Left lung (tissue), 10 donors: Measurements from ENCODE around the gene LIMA1. TPM values are rescaled to one million over a fixed set of nuclear protein-coding genes. Genes with fewer than 3 reads are reported as not detected.

Experiments
- ATAC-seq: fragments of 200-7000 bp; cut with Tn5 transposase; one replicate; pipeline ENCODE4 v1.9.1; 2020; ENCODE audit warnings: moderate library complexity
- DNase-seq, 4 donors: peaks; one replicate each; pipeline ENCODE4 v3.0.0-alpha.2; 2013 to 2020
- H3K27ac ChIP-seq, 2 donors: fragments of 200-600 bp; sonication (generic) in 1 of 2; one replicate each; pipeline versions ENCODE4 v1.5.0 to v1.8.0; 2020 to 2021
- H3K27me3 ChIP-seq, 2 donors: fragments of 200-600 bp; sonication (generic) in 1 of 2; one replicate each; pipeline versions ENCODE4 v1.5.0 to v1.8.0; 2020 to 2021
- H3K36me3 ChIP-seq, 2 donors: fragments of 200-600 bp; sonication (generic) in 1 of 2; one replicate each; pipeline versions ENCODE4 v1.5.0 to v1.8.0; 2020 to 2021
- H3K4me1 ChIP-seq, 2 donors: fragments of 200-600 bp; one replicate each; pipeline ENCODE4 v1.8.0; 2021
- H3K4me3 ChIP-seq, 2 donors: fragments of 200-600 bp; sonication (generic) in 1 of 2; one replicate each; pipeline versions ENCODE4 v1.5.0 to v1.8.0; 2020 to 2021; ENCODE audit warnings: mild to moderate bottlenecking in 1 of 2
- H3K9me3 ChIP-seq, 2 donors: fragments of 200-600 bp; sonication (generic) in 1 of 2; one replicate each; pipeline versions ENCODE4 v1.5.0 to v1.8.0; 2020 to 2021
- intact Hi-C, 2 donors: fragments of 100-400 bp; cut with DNase I; formaldehyde crosslinking; loops; one replicate each; pipeline versions ENCODE4 v1.11.2 to v1.14.2; 2022
- polyA plus RNA-seq, 6 donors: library from polyadenylated mRNA; unstranded; fragments of 120-200 nt; gene quantifications; one replicate each; pipeline ENCODE4 v1.2.1, GENCODE V29; 2013; ENCODE audit not compliant: insufficient read length in 6 of 6
- total RNA-seq, 2 donors: library from RNA; stranded (reverse); fragmentation: NEBNext Ultra II Directional; extraction: Animal tissue kit (Norgen Biotek cat#: 25700); gene quantifications; one replicate each; pipeline ENCODE4 v1.2.1, GENCODE V29; 2021
- TF ChIP-seq, protein P1 (sequence below), 2 donors: fragments of 200-600 bp; sonication (generic) in 1 of 2; IDR thresholded peaks; one replicate each; pipeline versions ENCODE4 v1.5.0 to v1.8.0; 2021; ENCODE audit warnings: antibody characterized with exemption in 2 of 2
- donor health status: DM: no; HTN: yes; CAD: no.
- donor health status: DM: no; HTN: no; CAD: no.

The LIMA1 gene
- total and polyA plus RNA-seq, 8 donors: 71.9 to 91.0 (median 81.9) TPM

DNA sequence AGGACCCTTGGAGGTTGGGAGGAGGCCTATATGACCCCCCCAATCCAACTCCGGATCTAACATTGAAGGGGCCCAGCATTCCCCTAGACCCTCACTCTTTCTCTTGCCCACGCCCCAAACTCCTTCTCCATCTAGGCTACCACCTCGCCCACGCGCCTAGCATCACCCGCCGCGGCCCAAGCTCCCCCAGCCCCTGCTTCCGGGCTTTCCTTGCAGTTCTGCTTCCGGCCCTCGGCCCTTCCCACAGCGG lies 116.6 kb downstream of the LIMA1 start:
- TF ChIP-seq, protein P1, sequence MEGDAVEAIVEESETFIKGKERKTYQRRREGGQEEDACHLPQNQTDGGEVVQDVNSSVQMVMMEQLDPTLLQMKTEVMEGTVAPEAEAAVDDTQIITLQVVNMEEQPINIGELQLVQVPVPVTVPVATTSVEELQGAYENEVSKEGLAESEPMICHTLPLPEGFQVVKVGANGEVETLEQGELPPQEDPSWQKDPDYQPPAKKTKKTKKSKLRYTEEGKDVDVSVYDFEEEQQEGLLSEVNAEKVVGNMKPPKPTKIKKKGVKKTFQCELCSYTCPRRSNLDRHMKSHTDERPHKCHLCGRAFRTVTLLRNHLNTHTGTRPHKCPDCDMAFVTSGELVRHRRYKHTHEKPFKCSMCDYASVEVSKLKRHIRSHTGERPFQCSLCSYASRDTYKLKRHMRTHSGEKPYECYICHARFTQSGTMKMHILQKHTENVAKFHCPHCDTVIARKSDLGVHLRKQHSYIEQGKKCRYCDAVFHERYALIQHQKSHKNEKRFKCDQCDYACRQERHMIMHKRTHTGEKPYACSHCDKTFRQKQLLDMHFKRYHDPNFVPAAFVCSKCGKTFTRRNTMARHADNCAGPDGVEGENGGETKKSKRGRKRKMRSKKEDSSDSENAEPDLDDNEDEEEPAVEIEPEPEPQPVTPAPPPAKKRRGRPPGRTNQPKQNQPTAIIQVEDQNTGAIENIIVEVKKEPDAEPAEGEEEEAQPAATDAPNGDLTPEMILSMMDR (IDR thresholded peaks at IDR 0.05): no peak
- Histone ChIP-seq H3K27ac (peak overlapping the region; percentile 86 to 88), H3K4me1 (peaks cover 0 to 22% of the 10 kb centered on the region in 2 donors), H3K4me3 (peak overlapping the region; percentile 79 to 98), H3K9me3 (no peaks in the 10 kb centered on the region), H3K36me3 (no peaks in the 10 kb centered on the region), H3K27me3 (no peaks in the 10 kb centered on the region)
- ATAC-seq (peak; percentile 28), DNase-seq (peak in 1 of 4 donors; percentile 46)
- intact Hi-C loops: no loop called here

DNA sequence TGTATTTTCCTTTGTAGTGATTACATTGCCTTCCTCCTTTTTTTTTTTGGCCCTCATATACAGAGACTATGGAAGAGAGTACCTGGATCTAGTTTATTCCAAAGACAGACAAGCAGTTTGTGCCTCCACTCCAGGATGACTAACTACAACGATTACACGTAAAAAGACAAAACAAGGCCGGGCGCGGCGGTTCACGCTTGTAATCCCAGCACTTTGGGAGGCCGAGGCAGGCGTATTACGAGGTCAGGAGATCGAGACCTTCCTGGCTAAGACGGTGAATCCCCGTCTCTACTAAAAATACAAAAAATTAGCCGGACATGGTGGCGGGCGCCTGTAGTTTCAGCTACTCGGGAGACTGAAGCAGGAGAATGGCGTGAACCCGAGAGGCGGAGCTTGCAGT lies 118.4 kb downstream of the LIMA1 start:
- DNase-seq (no peak), ATAC-seq (no peak)
- Histone ChIP-seq H3K9me3 (no peaks in the 10 kb centered on the region), H3K36me3 (no peaks in the 10 kb centered on the region), H3K4me1 (peaks cover 0 to 22% of the 10 kb centered on the region in 2 donors), H3K27ac (no peak overlapping the region), H3K4me3 (no peak overlapping the region), H3K27me3 (no peaks in the 10 kb centered on the region)
- TF ChIP-seq, protein P1 (IDR thresholded peaks at IDR 0.05): no peak
- intact Hi-C loops: no loop called here

DNA sequence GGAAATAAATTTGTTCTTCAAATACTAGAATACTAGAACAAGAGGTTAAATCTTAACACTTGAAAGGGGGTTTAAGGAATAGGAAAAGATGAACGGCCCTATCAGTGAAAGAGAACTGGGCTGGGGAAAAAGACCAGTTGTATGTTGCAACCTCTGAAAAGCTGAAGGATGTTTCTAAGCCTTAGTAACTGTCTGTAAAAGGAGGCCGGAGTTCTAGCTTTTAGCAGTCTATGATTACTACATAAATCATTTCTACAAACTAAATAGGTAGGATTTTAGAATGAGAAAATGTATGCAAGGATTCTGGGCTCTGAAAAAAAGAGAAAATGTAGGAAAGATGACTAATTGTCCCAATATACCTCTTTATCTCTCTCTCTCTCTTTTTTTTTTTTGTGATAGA lies 121.1 kb downstream of the LIMA1 start:
- intact Hi-C loops: no loop called here
- no peaks in the 10 kb centered on the region for H3K9me3 ChIP-seq
- H3K27me3 ChIP-seq: no peaks in the 10 kb centered on the region
- DNase-seq: no peak
- ATAC-seq: no peak
- no peak overlapping the region for H3K27ac ChIP-seq
- TF ChIP-seq, protein P1 (IDR thresholded peaks at IDR 0.05): no peak
- H3K4me1 ChIP-seq: peaks cover 0 to 16% of the 10 kb centered on the region in 2 donors
- no peak overlapping the region for H3K4me3 ChIP-seq
- no peaks in the 10 kb centered on the region for H3K36me3 ChIP-seq

DNA sequence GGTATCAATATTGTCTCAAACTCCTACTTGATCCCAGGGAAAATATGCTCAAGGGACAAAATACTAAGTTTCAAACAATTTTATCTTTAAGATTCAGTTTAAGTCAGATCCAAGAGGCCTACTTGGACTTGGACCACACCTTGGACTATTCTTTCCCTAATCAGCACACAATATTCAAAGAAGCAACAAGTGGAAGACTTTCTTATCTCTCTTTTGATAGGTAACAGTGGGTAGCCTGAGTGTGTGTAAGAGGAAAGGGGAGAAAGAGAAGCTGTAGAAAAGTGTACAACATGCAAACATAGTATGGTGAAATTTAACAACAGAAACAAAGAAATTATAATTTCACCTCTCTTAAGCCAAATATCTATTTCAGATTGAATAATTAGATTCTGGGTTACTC lies 122.7 kb downstream of the LIMA1 start:
- DNase-seq: no peak
- no peak for ATAC-seq

DNA sequence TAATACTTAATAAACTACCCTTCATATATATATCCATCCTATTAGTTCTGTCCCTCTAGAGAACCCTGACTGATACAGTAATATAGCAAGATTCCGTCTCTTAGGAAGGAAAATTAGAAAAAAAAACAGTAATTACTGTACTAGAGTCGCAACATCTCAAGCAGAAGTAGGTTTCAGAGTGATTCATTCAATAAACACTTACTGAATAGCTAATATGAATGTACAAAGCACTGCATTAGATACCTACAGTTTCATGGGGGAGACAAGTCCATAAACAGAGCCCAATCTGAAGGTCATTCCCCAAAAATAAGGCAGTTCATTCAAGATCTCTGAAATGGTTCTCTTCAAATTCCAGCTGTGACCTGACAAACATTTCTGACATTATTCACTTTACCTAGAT lies 126.1 kb downstream of the LIMA1 start:
- TF ChIP-seq, protein P1 (IDR thresholded peaks at IDR 0.05): no peak
- Histone ChIP-seq H3K9me3 (no peaks in the 10 kb centered on the region), H3K4me1 (peaks cover 0 to 3% of the 10 kb centered on the region in 2 donors), H3K36me3 (no peaks in the 10 kb centered on the region), H3K4me3 (no peak overlapping the region), H3K27me3 (no peaks in the 10 kb centered on the region), H3K27ac (no peak overlapping the region)
- peak; percentile 84 for ATAC-seq
- intact Hi-C loops: no loop called here
- DNase-seq: no peak

More for the DNA sequence above, 122.7 kb downstream of the LIMA1 start:
- Histone ChIP-seq H3K36me3 (no peaks in the 10 kb centered on the region), H3K27me3 (no peaks in the 10 kb centered on the region), H3K4me3 (no peak overlapping the region), H3K9me3 (no peaks in the 10 kb centered on the region), H3K4me1 (peaks cover 0 to 5% of the 10 kb centered on the region in 2 donors), H3K27ac (no peak overlapping the region)
- intact Hi-C loops: no loop called here
- TF ChIP-seq, protein P1 (IDR thresholded peaks at IDR 0.05): no peak
